Endothelial cell of umbilical vein (primary cell): Measurements from ENCODE around the gene RAB11B.

Source experiments
- CTCF ChIP-seq, 2 donors: IDR thresholded peaks; 1 replicate in 1 of 2; 2 replicates in 1 of 2; pipeline ENCODE4 v1.5.1; 2011; ENCODE audit warnings: low read length in 2 of 2, mild to moderate bottlenecking in 2 of 2, moderate library complexity in 2 of 2, control low read depth in 1 of 2, inconsistent platforms in 1 of 2, low read depth in 1 of 2; ENCODE audit not compliant: insufficient read depth in 1 of 2; ENCODE audit errors: extremely low read depth in 1 of 2
- MAX ChIP-seq: IDR thresholded peaks from 2 replicates; pipeline ENCODE4 v1.6.1; 2011; ENCODE audit not compliant: insufficient read depth, insufficient read length
- POLR2A ChIP-seq: IDR thresholded peaks from 2 replicates; pipeline ENCODE4 v1.6.1; 2012; ENCODE audit warnings: low read depth, mild to moderate bottlenecking, control low read depth, low read length
- POLR2AphosphoS5 ChIP-seq: IDR thresholded peaks from 2 replicates; pipeline ENCODE4 v1.6.1; 2012; ENCODE audit warnings: low read depth, mild to moderate bottlenecking, control low read depth, low read length, moderate library complexity; ENCODE audit not compliant: insufficient read depth

- no peak for TF ChIP-seq CTCF (IDR thresholded peaks at IDR 0.05; ENCODE audit: extremely low read depth in 1 of 2, insufficient read depth in 1 of 2, low read depth in 1 of 2, low read length in 2 of 2)
- TF ChIP-seq POLR2AphosphoS5: no peak
- TF ChIP-seq POLR2A: no peak
- no peak for TF ChIP-seq MAX
Observed at GRCh38 chr19:8373867-8374813, 16.0 kb upstream of the RAB11B start.
